Stomach (tissue), 9 donors: Measurements from ENCODE around the gene UGT1A6. TPM values are rescaled to one million over a fixed set of nuclear protein-coding genes. Genes with fewer than 3 reads are reported as not detected.

ENCODE experiments used
- DNase-seq, 2 donors: peaks; one replicate each; pipeline versions ENCODE4 v3.0.0 to v3.0.0-alpha.2; 2013 to 2019
- H3K27ac ChIP-seq, 5 donors: fragments of 200-600 bp in 4 of 5; sonication (generic) in 4 of 5; one replicate each; pipeline ENCODE4 v1.5.1; 2013 to 2019; ENCODE audit warnings: mild to moderate bottlenecking in 1 of 5, moderate library complexity in 1 of 5
- H3K27me3 ChIP-seq, 3 donors: fragments of 200-600 bp; sonication (generic); one replicate each; pipeline ENCODE4 v1.5.1; 2017 to 2019; ENCODE audit warnings: mixed run types in 1 of 3
- H3K36me3 ChIP-seq, 4 donors: fragments of 200-600 bp; sonication (generic); 1 replicate in 3 of 4; 2 replicates in 1 of 4; pipeline ENCODE4 v1.5.1; 2016 to 2019
- H3K4me1 ChIP-seq, 4 donors: fragments of 200-600 bp; sonication (generic); one replicate each; pipeline ENCODE4 v1.5.1; 2016 to 2019
- H3K4me3 ChIP-seq, 4 donors: fragments of 200-600 bp; sonication (generic) in 3 of 4; one replicate each; pipeline ENCODE4 v1.5.1; 2016 to 2019; ENCODE audit warnings: mild to moderate bottlenecking in 1 of 4
- H3K9me3 ChIP-seq, 4 donors: fragments of 200-600 bp; sonication (generic); one replicate each; pipeline ENCODE4 v1.5.1; 2016 to 2019
- EP300 ChIP-seq: sonication (generic); formaldehyde crosslinking; IDR thresholded peaks from one replicate; pipeline ENCODE4 v1.6.1; 2017; ENCODE audit warnings: antibody characterized with exemption
- POLR2A ChIP-seq, 4 donors: fragments of 450-650 bp; IDR thresholded peaks; one replicate each; pipeline ENCODE4 v1.6.1; 2016; ENCODE audit warnings: antibody characterized with exemption in 4 of 4, control low read depth in 2 of 4, mild to moderate bottlenecking in 1 of 4, moderate library complexity in 1 of 4
- POLR2AphosphoS5 ChIP-seq, 3 donors: sonication (generic); formaldehyde crosslinking; IDR thresholded peaks; one replicate each; pipeline ENCODE4 v1.6.1; 2016; ENCODE audit warnings: antibody characterized with exemption in 3 of 3
- WGBS, 5 donors: extraction: QIAGEN DNeasy Blood & Tissue Kit in 3 of 5; methylation state at CpG; one replicate each; pipeline versions ENCODE4 v1.1.5 to v1.1.7; 2013 to 2018; 5-methylcytosine and 5-hydroxymethylcytosine counted together
- intact Hi-C: fragments of 100-400 bp; cut with DNase I; formaldehyde crosslinking; loops from one replicate; pipeline ENCODE4 v1.15.1; 2023; ENCODE audit warnings: low total_unique reads
- polyA plus RNA-seq, 3 donors: library from polyadenylated mRNA; stranded (reverse); fragments of 200-250 nt; gene quantifications; one replicate each; pipeline ENCODE4 v1.2.3, GENCODE V29; 2013
- total RNA-seq, 5 donors: library from RNA; depleted of rRNA; stranded (reverse); fragments of >200 nt; gene quantifications; one replicate each; pipeline versions ENCODE4 v1.1.0 to v1.2.3, GENCODE V29; 2014 to 2016
- TF ChIP-seq, protein P1 (sequence below), 7 experiments: fragments of 450-650 bp in 4 of 7; fragments of 200-600 bp in 3 of 7; sonication (generic) in 3 of 7; IDR thresholded peaks; one replicate each; pipeline ENCODE4 v1.5.1; 2016 to 2019; ENCODE audit warnings: antibody characterized with exemption in 7 of 7, control low read depth in 2 of 7, mild to moderate bottlenecking in 1 of 7
- donor health status: healthy with polysubstance abuse.
- donor health status: Bipolar disorder and iron deficiency.
- donor health status: healthy.

UGT1A6 gene
- total and polyA plus RNA-seq, 8 donors: 3.5 to 184 (median 24.6) TPM

- TF ChIP-seq, protein P1, sequence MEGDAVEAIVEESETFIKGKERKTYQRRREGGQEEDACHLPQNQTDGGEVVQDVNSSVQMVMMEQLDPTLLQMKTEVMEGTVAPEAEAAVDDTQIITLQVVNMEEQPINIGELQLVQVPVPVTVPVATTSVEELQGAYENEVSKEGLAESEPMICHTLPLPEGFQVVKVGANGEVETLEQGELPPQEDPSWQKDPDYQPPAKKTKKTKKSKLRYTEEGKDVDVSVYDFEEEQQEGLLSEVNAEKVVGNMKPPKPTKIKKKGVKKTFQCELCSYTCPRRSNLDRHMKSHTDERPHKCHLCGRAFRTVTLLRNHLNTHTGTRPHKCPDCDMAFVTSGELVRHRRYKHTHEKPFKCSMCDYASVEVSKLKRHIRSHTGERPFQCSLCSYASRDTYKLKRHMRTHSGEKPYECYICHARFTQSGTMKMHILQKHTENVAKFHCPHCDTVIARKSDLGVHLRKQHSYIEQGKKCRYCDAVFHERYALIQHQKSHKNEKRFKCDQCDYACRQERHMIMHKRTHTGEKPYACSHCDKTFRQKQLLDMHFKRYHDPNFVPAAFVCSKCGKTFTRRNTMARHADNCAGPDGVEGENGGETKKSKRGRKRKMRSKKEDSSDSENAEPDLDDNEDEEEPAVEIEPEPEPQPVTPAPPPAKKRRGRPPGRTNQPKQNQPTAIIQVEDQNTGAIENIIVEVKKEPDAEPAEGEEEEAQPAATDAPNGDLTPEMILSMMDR (IDR thresholded peaks at IDR 0.05): no peak
- TF ChIP-seq POLR2AphosphoS5 (IDR thresholded peaks at IDR 0.05) (no peak), EP300 (no peak), POLR2A (IDR thresholded peaks at IDR 0.05) (no peak)
Measured at GRCh38 chr2:233821709-233822100, 129.0 kb downstream of the UGT1A6 start.

DNA sequence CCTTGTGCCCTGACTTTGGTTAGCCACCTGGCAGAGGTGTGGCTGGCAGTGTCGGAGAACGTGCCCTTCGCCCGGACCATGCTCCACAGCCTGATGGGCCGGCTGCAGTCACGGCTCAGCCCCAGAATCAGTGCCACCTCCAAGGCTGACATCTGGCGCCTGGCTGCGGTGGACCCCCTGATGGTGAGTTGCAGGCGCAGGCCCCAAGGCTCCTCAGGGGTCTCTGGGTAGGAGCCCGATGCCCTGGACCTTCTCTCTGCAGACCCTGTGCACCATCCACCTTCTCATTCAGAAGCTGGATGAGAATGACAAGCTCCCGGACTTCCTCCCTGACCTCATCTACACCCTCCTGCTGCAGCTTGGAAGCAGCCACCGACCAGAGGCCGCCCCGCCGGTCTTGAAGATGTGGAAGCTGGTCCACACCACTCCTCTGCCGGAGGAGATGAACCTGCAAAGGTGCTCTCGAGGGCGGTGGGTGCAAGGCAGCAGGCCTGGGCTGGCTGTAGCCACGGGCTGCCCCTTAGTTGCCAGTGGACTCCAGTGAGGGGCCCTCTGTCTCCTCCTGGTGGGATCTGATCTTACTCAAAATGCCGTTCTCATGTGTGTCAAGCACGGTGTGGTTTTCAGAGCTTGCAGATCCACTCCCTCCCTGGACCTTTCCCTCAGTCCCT lies 129.5 kb downstream of the UGT1A6 start:
- DNase-seq: peak in 1 of 2 donors; percentile 23

More at GRCh38 chr2:233821709-233822100, 129.0 kb downstream of the UGT1A6 start:
- intact Hi-C loops: no loop called here
- Histone ChIP-seq H3K27me3 (no peaks in the 10 kb centered on the region), H3K9me3 (peaks cover 0 to 8% (median 0%) of the 10 kb centered on the region in 4 donors), H3K36me3 (no peaks in the 10 kb centered on the region), H3K4me3 (no peak overlapping the region), H3K4me1 (no peaks in the 10 kb centered on the region), H3K27ac (no peak overlapping the region)
- 86 to 96% (median 94%) methylated on average over 8 of the region's 8 CpGs for WGBS, 5 donors
- no peak for DNase-seq

More for the DNA sequence above, 129.5 kb downstream of the UGT1A6 start:
- no peaks in the 10 kb centered on the region for H3K27me3 ChIP-seq
- intact Hi-C loops: no loop called here
- no peaks in the 10 kb centered on the region for H3K36me3 ChIP-seq
- peaks cover 0 to 8% (median 0%) of the 10 kb centered on the region in 4 donors for H3K9me3 ChIP-seq
- TF ChIP-seq, protein P1 (IDR thresholded peaks at IDR 0.05): no peak
- TF ChIP-seq EP300 (no peak), POLR2AphosphoS5 (IDR thresholded peaks at IDR 0.05) (no peak), POLR2A (IDR thresholded peaks at IDR 0.05) (no peak)
- no peak overlapping the region for H3K27ac ChIP-seq
- H3K4me1 ChIP-seq: no peaks in the 10 kb centered on the region
- WGBS, 5 donors: 75 to 91% (median 78%) methylated on average over 9 to 21 of the region's 21 CpGs
- H3K4me3 ChIP-seq: no peak overlapping the region

Other genes starting within 250 kb of the UGT1A6 start
- gene USP40, start 126.1 kb upstream of the UGT1A6 start, total RNA-seq: 100 to 1,000 TPM in 1 of 5 donors, 10 to 100 TPM in 4; 30.3 to 186 (median 34.5) TPM
- 10 to 100 TPM; 14.5 to 22.7 (median 17.6) TPM for gene USP40, start 126.1 kb upstream of the UGT1A6 start, polyA plus RNA-seq
- 1 to 10 TPM in 1 of 5 donors, not detected in 4; 7.2 TPM for gene UGT1A8, start 75.3 kb upstream of the UGT1A6 start, total RNA-seq
- gene UGT1A8, start 75.3 kb upstream of the UGT1A6 start, polyA plus RNA-seq: 1 to 10 TPM in 1 of 3 donors, not detected in 2; 2.3 TPM
- gene UGT1A10, start 56.4 kb upstream of the UGT1A6 start, total RNA-seq: 10 to 100 TPM in 1 of 5 donors, 1 to 10 TPM in 2, under 1 TPM in 1, not detected in 1; 0.45 to 32.7 (median 5.2) TPM
- 1 to 10 TPM; 1.8 to 2.5 (median 2.2) TPM for gene UGT1A10, start 56.4 kb upstream of the UGT1A6 start, polyA plus RNA-seq
- gene UGT1A9, start 21.0 kb upstream of the UGT1A6 start, total RNA-seq: 1 to 10 TPM in 2 of 5 donors, under 1 TPM in 1, not detected in 2; 0.73 to 7.0 (median 3.9) TPM
- gene UGT1A9, start 21.0 kb upstream of the UGT1A6 start, polyA plus RNA-seq: not detected
- gene UGT1A7, start 11.0 kb upstream of the UGT1A6 start, total RNA-seq: 10 to 100 TPM in 1 of 5 donors, 1 to 10 TPM in 2, under 1 TPM in 1, not detected in 1; 0.45 to 37.1 (median 3.6) TPM
- 10 to 100 TPM in 1 of 3 donors, 1 to 10 TPM in 1, not detected in 1; 3.4 to 34.0 TPM for gene UGT1A7, start 11.0 kb upstream of the UGT1A6 start, polyA plus RNA-seq
- 10 to 100 TPM in 1 of 5 donors, 1 to 10 TPM in 1, under 1 TPM in 1, not detected in 2; 0.37 to 13.0 (median 1.7) TPM for gene UGT1A5, start 20.0 kb downstream of the UGT1A6 start, total RNA-seq
- not detected for gene UGT1A5, start 20.0 kb downstream of the UGT1A6 start, polyA plus RNA-seq
- 1 to 10 TPM in 3 of 5 donors, under 1 TPM in 1, not detected in 1; 0.73 to 7.2 (median 3.9) TPM for gene UGT1A4, start 25.8 kb downstream of the UGT1A6 start, total RNA-seq
- gene UGT1A4, start 25.8 kb downstream of the UGT1A6 start, polyA plus RNA-seq: under 1 TPM in 1 of 3 donors, not detected in 2; 0.38 TPM
- gene UGT1A3, start 36.2 kb downstream of the UGT1A6 start, total RNA-seq: 10 to 100 TPM in 1 of 5 donors, 1 to 10 TPM in 3, not detected in 1; 1.3 to 10.7 (median 7.8) TPM
- gene UGT1A3, start 36.2 kb downstream of the UGT1A6 start, polyA plus RNA-seq: not detected
- 10 to 100 TPM in 1 of 5 donors, 1 to 10 TPM in 1, under 1 TPM in 2, not detected in 1; 0.73 to 73.0 (median 3.3) TPM for gene UGT1A1, start 67.4 kb downstream of the UGT1A6 start, total RNA-seq
- under 1 TPM in 1 of 3 donors, not detected in 2; 0.43 TPM for gene UGT1A1, start 67.4 kb downstream of the UGT1A6 start, polyA plus RNA-seq
- 1 to 10 TPM in 1 of 5 donors, not detected in 4; 4.0 TPM for gene MROH2A, start 85.4 kb downstream of the UGT1A6 start, total RNA-seq
- 1 to 10 TPM in 2 of 3 donors, not detected in 1; 1.1 to 1.4 TPM for gene MROH2A, start 85.4 kb downstream of the UGT1A6 start, polyA plus RNA-seq
- gene HJURP, start 161.6 kb downstream of the UGT1A6 start, total RNA-seq: 10 to 100 TPM in 1 of 5 donors, 1 to 10 TPM in 4; 2.0 to 28.3 (median 3.3) TPM
- 1 to 10 TPM; 1.2 to 6.6 (median 2.7) TPM for gene HJURP, start 161.6 kb downstream of the UGT1A6 start, polyA plus RNA-seq
- gene TRPM8, start 224.5 kb downstream of the UGT1A6 start, total RNA-seq: not detected
- not detected for gene TRPM8, start 224.5 kb downstream of the UGT1A6 start, polyA plus RNA-seq